IMR-90 (cell line): ENCODE results near the gene RPS16. TPM values are rescaled to one million over a fixed set of nuclear protein-coding genes. Genes with fewer than 3 reads are reported as not detected.
A peak's percentile ranks its signal among the peaks of the same experiment; 100 is the strongest.

Experiments used
- CTCF ChIP-seq: conservative IDR thresholded peaks from 2 replicates; pipeline ENCODE4 v1.5.1; 2012; ENCODE audit warnings: mild to moderate bottlenecking, low read depth, low read length, improper control_type of control experiment
- polyA plus RNA-seq, 3 experiments: library from polyadenylated mRNA; depleted of rRNA; stranded (reverse); fragments of >200 nt; gene quantifications; 2 replicates each; pipeline ENCODE4 v1.2.3, GENCODE V29; 2012; ENCODE audit warnings: low replicate concordance in 1 of 3
- total RNA-seq: library from RNA; depleted of rRNA; stranded (reverse); fragments of >200 nt; gene quantifications from 2 replicates; pipeline ENCODE4 v1.2.3, GENCODE V29; 2012

The RPS16 gene
- total and polyA plus RNA-seq, 2 of the 4 experiments (the other 2 are of a cell fraction) = 320 to 3,500 TPM

GRCh38 chr19:39415111-39416046, 20.4 kb downstream of the RPS16 start (continued):
- TF ChIP-seq CTCF = 0 out of 2 replicates have a peak, but pooled peaks have one; percentile 10
